SK-N-SH treated with all-trans-retinoic acid at 6 μM for 48 hours (cell line): ENCODE data around the gene CETN1.

Source experiments
- ATAC-seq: fragments of 200-7000 bp; cut with Tn5 transposase; 3 replicates; pipeline ENCODE4 v1.9.1; 2020; ENCODE audit warnings: mild to moderate bottlenecking, moderate library complexity
- ARNTL ChIP-seq: fragments of 450-650 bp; formaldehyde crosslinking; IDR thresholded peaks from 2 replicates; pipeline ENCODE4 v1.5.0; 2020; ENCODE audit warnings: low read depth, mild to moderate bottlenecking, moderate library complexity, borderline replicate concordance
- BACH2 ChIP-seq: fragments of 250-450 bp; sonication (Bioruptor Pico); IDR thresholded peaks from 2 replicates; pipeline ENCODE4 v1.9.0; 2021; ENCODE audit warnings: mild to moderate bottlenecking, borderline replicate concordance
- ESRRG ChIP-seq: fragments of 250-450 bp; sonication (Bioruptor Pico); IDR thresholded peaks from 2 replicates; pipeline ENCODE4 v1.6.1; 2021; ENCODE audit warnings: mild to moderate bottlenecking
- ISL1 ChIP-seq: fragments of 250-450 bp; sonication (Bioruptor Pico); IDR thresholded peaks from 2 replicates; pipeline ENCODE4 v2.1.2; 2022; ENCODE audit warnings: mild to moderate bottlenecking, moderate library complexity
- OSR1 ChIP-seq: fragments of 250-450 bp; sonication (Bioruptor Pico); IDR thresholded peaks from 2 replicates; pipeline ENCODE4 v1.8.0; 2022; ENCODE audit warnings: moderate library complexity, mild to moderate bottlenecking, inconsistent platforms
- RARB ChIP-seq: fragments of 250-450 bp; sonication (Bioruptor Pico); IDR thresholded peaks from 2 replicates; pipeline ENCODE4 v1.8.0; 2021; ENCODE audit warnings: mild to moderate bottlenecking, moderate library complexity
- TOX ChIP-seq: fragments of 250-450 bp; sonication (Bioruptor Pico); IDR thresholded peaks from 2 replicates; pipeline ENCODE4 v1.8.0; 2021; ENCODE audit warnings: mild to moderate bottlenecking, moderate library complexity, borderline replicate concordance
- ZC3H10 ChIP-seq: fragments of 250-450 bp; sonication (Bioruptor Pico); IDR thresholded peaks from 2 replicates; pipeline ENCODE4 v1.5.1; 2021; ENCODE audit warnings: mild to moderate bottlenecking, moderate library complexity
- ZFP3 ChIP-seq: fragments of 250-450 bp; sonication (Bioruptor Pico); IDR thresholded peaks from 2 replicates; pipeline ENCODE4 v1.5.0; 2020; ENCODE audit warnings: mild to moderate bottlenecking, moderate library complexity
- ZFP30 ChIP-seq: fragments of 450-650 bp; formaldehyde crosslinking; IDR thresholded peaks from 2 replicates; pipeline ENCODE4 v1.5.0; 2022; ENCODE audit warnings: mild to moderate bottlenecking, moderate library complexity
- ZNF565 ChIP-seq: fragments of 450-650 bp; formaldehyde crosslinking; conservative IDR thresholded peaks from 2 replicates; pipeline ENCODE4 v1.5.0; 2020; ENCODE audit warnings: low read depth, mild to moderate bottlenecking, moderate library complexity
- ZNF70 ChIP-seq: fragments of 450-650 bp; formaldehyde crosslinking; IDR thresholded peaks from 2 replicates; pipeline ENCODE4 v1.5.0; 2020; ENCODE audit warnings: mild to moderate bottlenecking, moderate library complexity
- ZNF8 ChIP-seq: fragments of 450-650 bp; formaldehyde crosslinking; IDR thresholded peaks from 2 replicates; pipeline ENCODE4 v1.5.0; 2020; ENCODE audit warnings: mild to moderate bottlenecking, moderate library complexity
- TF ChIP-seq, protein P1 (sequence below): fragments of 250-450 bp; sonication (Bioruptor Pico); IDR thresholded peaks from 2 replicates; pipeline ENCODE4 v1.5.0; 2020; ENCODE audit warnings: mild to moderate bottlenecking, moderate library complexity
- TF ChIP-seq, protein P2 (sequence below): fragments of 250-450 bp; sonication (Bioruptor Pico); IDR thresholded peaks from 2 replicates; pipeline ENCODE4 v1.5.1; 2020; ENCODE audit warnings: low read depth, mild to moderate bottlenecking, moderate library complexity
- TF ChIP-seq, protein P3 (sequence below): fragments of 250-450 bp; sonication (Bioruptor Pico); IDR thresholded peaks from 2 replicates; pipeline ENCODE4 v1.8.0; 2021; ENCODE audit warnings: low read depth, mild to moderate bottlenecking, moderate library complexity, borderline replicate concordance

CETN1 gene

DNA sequence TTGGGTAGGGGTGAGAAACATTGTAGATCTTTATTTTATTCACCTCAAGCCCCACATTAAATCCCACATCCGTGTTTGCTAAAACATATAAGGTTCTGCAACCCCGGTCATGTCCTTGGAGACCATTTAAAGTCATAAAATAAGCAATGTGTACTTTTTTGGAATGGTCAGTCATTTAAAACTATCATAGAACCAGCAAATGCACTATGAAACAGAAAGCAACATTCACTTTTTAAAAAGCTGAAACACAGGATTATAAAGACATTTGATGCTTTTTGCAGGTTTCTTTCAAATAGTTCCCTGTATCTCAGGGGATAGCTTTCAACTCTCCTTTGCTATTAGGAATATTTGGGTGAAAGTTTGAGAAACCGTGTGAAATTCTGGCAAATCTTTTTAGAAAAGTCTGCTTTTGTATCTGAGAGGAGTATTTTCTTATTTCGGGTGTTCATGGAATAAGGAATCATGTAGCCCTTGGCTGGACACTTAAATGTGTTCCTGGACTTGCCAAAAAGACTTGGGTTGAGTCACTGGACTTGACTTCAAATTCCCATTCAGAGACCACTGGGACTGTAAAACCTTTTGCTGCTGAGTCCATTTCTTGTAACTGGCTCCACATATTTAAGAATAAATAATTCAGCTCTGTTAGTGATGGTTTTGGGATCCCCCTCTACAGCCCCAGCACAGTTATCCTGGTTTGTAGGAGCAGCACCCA is 5.9 kb upstream of the CETN1 start (continued):
- TF ChIP-seq, protein P1, sequence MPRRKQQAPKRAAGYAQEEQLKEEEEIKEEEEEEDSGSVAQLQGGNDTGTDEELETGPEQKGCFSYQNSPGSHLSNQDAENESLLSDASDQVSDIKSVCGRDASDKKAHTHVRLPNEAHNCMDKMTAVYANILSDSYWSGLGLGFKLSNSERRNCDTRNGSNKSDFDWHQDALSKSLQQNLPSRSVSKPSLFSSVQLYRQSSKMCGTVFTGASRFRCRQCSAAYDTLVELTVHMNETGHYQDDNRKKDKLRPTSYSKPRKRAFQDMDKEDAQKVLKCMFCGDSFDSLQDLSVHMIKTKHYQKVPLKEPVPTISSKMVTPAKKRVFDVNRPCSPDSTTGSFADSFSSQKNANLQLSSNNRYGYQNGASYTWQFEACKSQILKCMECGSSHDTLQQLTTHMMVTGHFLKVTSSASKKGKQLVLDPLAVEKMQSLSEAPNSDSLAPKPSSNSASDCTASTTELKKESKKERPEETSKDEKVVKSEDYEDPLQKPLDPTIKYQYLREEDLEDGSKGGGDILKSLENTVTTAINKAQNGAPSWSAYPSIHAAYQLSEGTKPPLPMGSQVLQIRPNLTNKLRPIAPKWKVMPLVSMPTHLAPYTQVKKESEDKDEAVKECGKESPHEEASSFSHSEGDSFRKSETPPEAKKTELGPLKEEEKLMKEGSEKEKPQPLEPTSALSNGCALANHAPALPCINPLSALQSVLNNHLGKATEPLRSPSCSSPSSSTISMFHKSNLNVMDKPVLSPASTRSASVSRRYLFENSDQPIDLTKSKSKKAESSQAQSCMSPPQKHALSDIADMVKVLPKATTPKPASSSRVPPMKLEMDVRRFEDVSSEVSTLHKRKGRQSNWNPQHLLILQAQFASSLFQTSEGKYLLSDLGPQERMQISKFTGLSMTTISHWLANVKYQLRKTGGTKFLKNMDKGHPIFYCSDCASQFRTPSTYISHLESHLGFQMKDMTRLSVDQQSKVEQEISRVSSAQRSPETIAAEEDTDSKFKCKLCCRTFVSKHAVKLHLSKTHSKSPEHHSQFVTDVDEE: no peak
- TF ChIP-seq TOX (CRISPR knock-in tag) (no peak), ZFP30 (CRISPR knock-in tag) (no peak), ZNF565 (CRISPR knock-in tag) (no peak), ZC3H10 (CRISPR knock-in tag) (no peak), BACH2 (CRISPR knock-in tag) (no peak), RARB (CRISPR knock-in tag) (no peak), ARNTL (CRISPR knock-in tag) (no peak)
- TF ChIP-seq, protein P2, sequence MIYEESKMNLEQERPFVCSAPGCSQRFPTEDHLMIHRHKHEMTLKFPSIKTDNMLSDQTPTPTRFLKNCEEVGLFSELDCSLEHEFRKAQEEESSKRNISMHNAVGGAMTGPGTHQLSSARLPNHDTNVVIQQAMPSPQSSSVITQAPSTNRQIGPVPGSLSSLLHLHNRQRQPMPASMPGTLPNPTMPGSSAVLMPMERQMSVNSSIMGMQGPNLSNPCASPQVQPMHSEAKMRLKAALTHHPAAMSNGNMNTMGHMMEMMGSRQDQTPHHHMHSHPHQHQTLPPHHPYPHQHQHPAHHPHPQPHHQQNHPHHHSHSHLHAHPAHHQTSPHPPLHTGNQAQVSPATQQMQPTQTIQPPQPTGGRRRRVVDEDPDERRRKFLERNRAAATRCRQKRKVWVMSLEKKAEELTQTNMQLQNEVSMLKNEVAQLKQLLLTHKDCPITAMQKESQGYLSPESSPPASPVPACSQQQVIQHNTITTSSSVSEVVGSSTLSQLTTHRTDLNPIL (CRISPR knock-in tag): no peak

DNA sequence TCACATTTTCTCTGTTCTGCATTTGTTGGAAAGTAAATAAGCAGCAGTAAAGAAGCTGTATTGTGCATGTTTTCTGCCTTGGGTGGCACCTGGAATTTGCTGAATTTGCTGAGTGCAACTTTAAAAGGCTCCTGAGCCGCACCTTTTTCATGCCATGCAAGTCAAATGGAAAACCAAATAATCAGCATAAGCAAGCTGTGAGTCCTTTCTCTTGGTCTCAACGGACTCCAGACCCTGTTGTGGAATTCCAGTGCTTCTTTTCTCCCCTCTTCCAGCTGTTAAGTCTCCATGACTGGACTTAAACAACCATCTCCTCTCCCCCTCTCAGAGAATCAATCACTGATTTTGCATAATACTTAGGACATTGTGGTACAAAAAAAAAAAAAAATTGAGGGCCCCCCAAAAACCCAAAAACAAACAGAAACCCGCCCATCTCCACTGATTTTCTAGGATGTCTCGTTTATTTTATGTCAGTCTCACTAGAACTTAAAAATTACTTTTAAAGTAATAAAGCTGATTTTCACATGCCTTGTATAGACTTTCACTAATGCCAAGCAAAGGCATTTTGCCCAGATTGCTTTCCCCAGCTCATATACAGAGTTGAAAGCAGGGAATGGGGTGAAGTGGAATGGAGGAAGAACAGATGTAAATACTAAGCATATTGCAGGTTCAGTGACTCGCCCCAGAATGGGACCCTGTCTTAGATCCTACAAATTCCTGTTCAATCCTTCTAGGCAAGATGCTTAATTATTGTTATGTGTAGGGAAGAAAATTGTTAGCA is 5.1 kb upstream of the CETN1 start:
- ATAC-seq: no peak
- TF ChIP-seq BACH2 (CRISPR knock-in tag) (no peak), ZFP30 (CRISPR knock-in tag) (no peak)

DNA sequence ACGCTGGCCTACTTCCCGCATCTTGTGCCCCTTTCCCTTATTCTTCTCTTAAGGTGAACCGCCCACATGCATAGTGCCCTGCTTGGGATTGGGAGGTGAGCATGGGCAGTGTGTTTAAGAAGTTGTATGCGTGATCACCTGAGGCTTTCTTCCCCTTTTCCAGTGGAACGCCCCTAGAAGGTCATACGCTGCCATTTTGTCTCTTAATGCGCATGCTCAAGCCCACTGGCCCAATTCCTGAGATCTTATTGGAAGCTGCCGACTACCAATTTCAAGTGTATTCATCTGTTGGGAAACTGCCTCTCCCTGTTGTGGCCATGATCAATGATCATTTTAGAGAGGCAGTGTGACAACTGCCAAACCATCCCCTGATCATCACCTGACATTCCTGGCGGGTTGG is 3.3 kb upstream of the CETN1 start:
- ATAC-seq: no peak
- TF ChIP-seq, protein P1: no peak
- TF ChIP-seq, protein P3, sequence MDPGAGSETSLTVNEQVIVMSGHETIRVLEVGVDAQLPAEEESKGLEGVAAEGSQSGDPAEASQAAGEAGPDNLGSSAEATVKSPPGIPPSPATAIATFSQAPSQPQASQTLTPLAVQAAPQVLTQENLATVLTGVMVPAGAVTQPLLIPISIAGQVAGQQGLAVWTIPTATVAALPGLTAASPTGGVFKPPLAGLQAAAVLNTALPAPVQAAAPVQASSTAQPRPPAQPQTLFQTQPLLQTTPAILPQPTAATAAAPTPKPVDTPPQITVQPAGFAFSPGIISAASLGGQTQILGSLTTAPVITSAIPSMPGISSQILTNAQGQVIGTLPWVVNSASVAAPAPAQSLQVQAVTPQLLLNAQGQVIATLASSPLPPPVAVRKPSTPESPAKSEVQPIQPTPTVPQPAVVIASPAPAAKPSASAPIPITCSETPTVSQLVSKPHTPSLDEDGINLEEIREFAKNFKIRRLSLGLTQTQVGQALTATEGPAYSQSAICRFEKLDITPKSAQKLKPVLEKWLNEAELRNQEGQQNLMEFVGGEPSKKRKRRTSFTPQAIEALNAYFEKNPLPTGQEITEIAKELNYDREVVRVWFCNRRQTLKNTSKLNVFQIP (CRISPR knock-in tag): no peak
- TF ChIP-seq ESRRG (CRISPR knock-in tag): no peak
- TF ChIP-seq ISL1: no peak
- TF ChIP-seq OSR1 (CRISPR knock-in tag): no peak
- no peak for TF ChIP-seq ZNF70
- TF ChIP-seq, protein P2 (CRISPR knock-in tag): no peak
- TF ChIP-seq ZFP3: no peak
- TF ChIP-seq ZNF8 (CRISPR knock-in tag): no peak
- TF ChIP-seq ZC3H10 (CRISPR knock-in tag): no peak
- TF ChIP-seq TOX (CRISPR knock-in tag): no peak
- TF ChIP-seq BACH2 (CRISPR knock-in tag): no peak
- no peak for TF ChIP-seq ZNF565 (CRISPR knock-in tag)
